IPS-20b (cell line): ENCODE measurements around the gene KIF18A.

Experiments
- H3K27ac ChIP-seq: one replicate; pipeline ENCODE4 v1.5.1; 2013; ENCODE audit warnings: low read length
- H3K27me3 ChIP-seq: 2 replicates; pipeline ENCODE4 v1.6.1; 2013; ENCODE audit warnings: mild to moderate bottlenecking, low read length, inconsistent platforms; ENCODE audit not compliant: insufficient read depth
- H3K36me3 ChIP-seq: 2 replicates; pipeline ENCODE4 v1.6.1; 2013; ENCODE audit warnings: low read depth, mild to moderate bottlenecking, inconsistent platforms, low read length, moderate library complexity; ENCODE audit not compliant: insufficient read depth
- H3K4me1 ChIP-seq: 2 replicates; pipeline ENCODE4 v1.6.1; 2013; ENCODE audit warnings: mild to moderate bottlenecking, control low read depth, inconsistent platforms, low read length, moderate library complexity; ENCODE audit not compliant: insufficient read depth
- H3K4me3 ChIP-seq: 2 replicates; pipeline ENCODE4 v1.5.1; 2013; ENCODE audit warnings: mild to moderate bottlenecking, low read length, inconsistent platforms
- H3K9ac ChIP-seq: 2 replicates; pipeline ENCODE4 v1.6.1; 2013; ENCODE audit warnings: low read depth, mild to moderate bottlenecking, inconsistent platforms, low read length, moderate library complexity
- H3K9me3 ChIP-seq: 2 replicates; pipeline ENCODE4 v1.6.1; 2013; ENCODE audit warnings: mild to moderate bottlenecking, low read depth, low read length, inconsistent platforms; ENCODE audit not compliant: insufficient read depth

The KIF18A gene

DNA sequence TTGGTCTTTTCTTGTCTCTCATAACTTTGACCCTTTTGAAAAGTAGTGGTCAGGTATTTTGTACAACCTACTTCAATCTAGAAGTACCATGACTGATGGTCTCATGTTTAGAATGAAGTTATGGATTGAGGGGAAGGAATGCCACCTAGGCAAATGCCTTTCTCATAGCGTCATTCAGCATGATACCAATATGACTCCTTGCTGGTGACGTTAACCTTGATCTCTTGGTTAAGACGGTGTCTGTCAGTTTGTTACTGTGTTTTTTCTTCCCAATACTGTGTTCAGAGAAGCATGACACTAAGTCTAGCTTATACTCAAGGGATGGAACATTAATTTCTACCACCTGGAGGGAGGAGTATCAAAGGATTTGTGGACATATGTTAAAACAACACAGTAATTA, 130.9 kb downstream of the KIF18A start:
- no peaks in the 10 kb centered on the region for H3K36me3 ChIP-seq
- no peak overlapping the region for H3K4me3 ChIP-seq
- no peaks in the 10 kb centered on the region for H3K27me3 ChIP-seq
- H3K9me3 ChIP-seq, result no peaks in the 10 kb centered on the region
- no peaks in the 10 kb centered on the region for H3K4me1 ChIP-seq
- H3K9ac ChIP-seq, result no peak overlapping the region
- H3K27ac ChIP-seq, result no peak overlapping the region

DNA sequence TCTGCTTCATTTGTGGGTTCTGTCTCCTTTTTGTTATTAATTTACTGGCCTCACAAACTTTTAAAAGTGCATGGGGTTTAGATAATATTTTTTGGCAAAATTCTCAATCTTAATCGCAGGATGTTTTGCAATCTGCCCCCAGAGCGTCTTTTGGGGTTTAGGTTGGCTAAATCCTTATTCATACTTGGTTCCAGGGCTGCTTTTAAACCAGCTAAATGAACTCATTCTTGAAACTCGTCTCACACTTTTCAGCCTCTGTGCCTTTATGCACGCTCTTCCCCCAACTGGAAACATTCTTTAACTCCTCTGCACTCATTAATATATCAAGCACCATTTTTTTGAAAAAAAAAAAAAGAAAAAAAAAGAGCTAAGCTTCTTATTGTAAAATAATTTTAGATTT, 131.7 kb downstream of the KIF18A start:
- Histone ChIP-seq H3K4me1 (no peaks in the 10 kb centered on the region), H3K9ac (no peak overlapping the region), H3K9me3 (no peaks in the 10 kb centered on the region), H3K36me3 (no peaks in the 10 kb centered on the region), H3K27me3 (no peaks in the 10 kb centered on the region), H3K4me3 (no peak overlapping the region), H3K27ac (no peak overlapping the region)

GRCh38 chr11:27973851-27974536, 134.0 kb downstream of the KIF18A start:
- H3K4me1 ChIP-seq, result no peaks in the 10 kb centered on the region
- no peaks in the 10 kb centered on the region for H3K27me3 ChIP-seq
- no peak overlapping the region for H3K27ac ChIP-seq
- no peak overlapping the region for H3K4me3 ChIP-seq
- no peak overlapping the region for H3K9ac ChIP-seq
- no peaks in the 10 kb centered on the region for H3K9me3 ChIP-seq
- no peaks in the 10 kb centered on the region for H3K36me3 ChIP-seq

- no peak overlapping the region for H3K9ac ChIP-seq
- H3K4me3 ChIP-seq, result no peak overlapping the region
- no peaks in the 10 kb centered on the region for H3K27me3 ChIP-seq
- no peak overlapping the region for H3K27ac ChIP-seq
- H3K9me3 ChIP-seq, result no peaks in the 10 kb centered on the region
- H3K36me3 ChIP-seq, result no peaks in the 10 kb centered on the region
- H3K4me1 ChIP-seq, result no peaks in the 10 kb centered on the region
Measured at GRCh38 chr11:27972522-27973170, 135.3 kb downstream of the KIF18A start.

- Histone ChIP-seq H3K36me3 (no peaks in the 10 kb centered on the region), H3K9me3 (no peaks in the 10 kb centered on the region), H3K27me3 (no peaks in the 10 kb centered on the region), H3K4me3 (no peak overlapping the region), H3K9ac (no peak overlapping the region), H3K27ac (no peak overlapping the region), H3K4me1 (peaks cover 5% of the 10 kb centered on the region; the same call in 1 of the 2 replicates)
Measured at GRCh38 chr11:27971171-27971570, 136.8 kb downstream of the KIF18A start.
